Stimulated activated CD8-positive, alpha-beta memory T cell treated with anti-CD3 and anti-CD28 coated beads, Interleukin-4, amount 100 ng/mL, for 1 hour (primary cell): ENCODE results near the gene DOCK3.
"Not testable (repeated sequence)": the region's sequence is repeated elsewhere in the genome, so short reads cannot be mapped to it uniquely, and the experiment has no call there.

Experiments used
- DNase-seq, 2 donors: peaks; one replicate each; pipeline ENCODE4 v3.0.0-alpha.2; 2020; ENCODE audit warnings: low read depth in 2 of 2, low spot score in 1 of 2

DOCK3 gene

GRCh38 chr3:50676031-50676705, 1.4 kb downstream of the DOCK3 start:
- DNase-seq = no peak

- DNase-seq = no peak
These were observed 12.5 kb downstream of the DOCK3 start for GRCh38 chr3:50687127-50687751.

- DNase-seq = no peak
These were observed 13.2 kb downstream of the DOCK3 start for GRCh38 chr3:50687916-50688315.

- not testable (repeated sequence) for DNase-seq
These were observed 13.9 kb downstream of the DOCK3 start for GRCh38 chr3:50688602-50689001.

- no peak for DNase-seq
These were observed 14.8 kb downstream of the DOCK3 start for GRCh38 chr3:50689558-50689957.

- DNase-seq = no peak
These were observed 20.3 kb downstream of the DOCK3 start for GRCh38 chr3:50695031-50695430.

GRCh38 chr3:50696276-50696675, 21.5 kb downstream of the DOCK3 start:
- no peak for DNase-seq

- DNase-seq = no peak
These were observed 23.5 kb downstream of the DOCK3 start for GRCh38 chr3:50698269-50698668.

GRCh38 chr3:50708620-50709019, 33.9 kb downstream of the DOCK3 start:
- peak in 1 of 2 donors; percentile 1 for DNase-seq

- DNase-seq = no peak
These were observed 40.2 kb downstream of the DOCK3 start for GRCh38 chr3:50714946-50715345.

GRCh38 chr3:50724831-50725230, 50.1 kb downstream of the DOCK3 start:
- DNase-seq = no peak

- no peak for DNase-seq
These were observed 60.3 kb downstream of the DOCK3 start for GRCh38 chr3:50734985-50735384.

GRCh38 chr3:50737193-50737905, 62.6 kb downstream of the DOCK3 start:
- DNase-seq = no peak

- no peak for DNase-seq
These were observed 63.3 kb downstream of the DOCK3 start for GRCh38 chr3:50737906-50738598.

- no peak for DNase-seq
These were observed 68.9 kb downstream of the DOCK3 start for GRCh38 chr3:50743643-50744042.

GRCh38 chr3:50749822-50750221, 75.1 kb downstream of the DOCK3 start:
- DNase-seq = no peak

- no peak for DNase-seq
These were observed 84.3 kb downstream of the DOCK3 start for GRCh38 chr3:50759015-50759414.

- no peak for DNase-seq
These were observed 103.0 kb downstream of the DOCK3 start for GRCh38 chr3:50777680-50778079.

GRCh38 chr3:50781766-50782165, 107.0 kb downstream of the DOCK3 start:
- DNase-seq = not testable (repeated sequence)

- DNase-seq = no peak
These were observed 111.9 kb downstream of the DOCK3 start for GRCh38 chr3:50786631-50787030.

GRCh38 chr3:50790894-50791293, 116.2 kb downstream of the DOCK3 start:
- not testable (repeated sequence) for DNase-seq

GRCh38 chr3:50792568-50792967, 117.8 kb downstream of the DOCK3 start:
- DNase-seq = no peak
